Activated naive CD8-positive, alpha-beta T cell treated with anti-CD3 and anti-CD28 coated beads for 36 hours (primary cell): ENCODE measurements around the gene RNF180. TPM values are rescaled to one million over a fixed set of nuclear protein-coding genes. Genes with fewer than 3 reads are reported as not detected.

ENCODE experiments used
- DNase-seq: peaks from one replicate; pipeline ENCODE4 v3.0.0; 2021
- H3K27ac Mint-ChIP-seq: one replicate; pipeline ENCODE4 v1.8.0; 2022; ENCODE audit warnings: mild to moderate bottlenecking, moderate library complexity, mixed read lengths
- H3K27me3 Mint-ChIP-seq: one replicate; pipeline ENCODE4 v1.8.0; 2022; ENCODE audit warnings: mild to moderate bottlenecking, mixed read lengths
- H3K36me3 Mint-ChIP-seq: one replicate; pipeline ENCODE4 v1.8.0; 2021; ENCODE audit warnings: mild to moderate bottlenecking, mixed read lengths
- H3K4me1 Mint-ChIP-seq: one replicate; pipeline ENCODE4 v1.8.0; 2021; ENCODE audit warnings: mixed read lengths
- H3K4me3 Mint-ChIP-seq: one replicate; pipeline ENCODE4 v1.8.0; 2022; ENCODE audit warnings: mild to moderate bottlenecking, moderate library complexity, mixed read lengths
- H3K9me3 Mint-ChIP-seq: one replicate; pipeline ENCODE4 v1.8.0; 2022; ENCODE audit warnings: mixed read lengths
- total RNA-seq, 2 experiments: library from RNA; stranded (reverse); gene quantifications; one replicate each; pipeline ENCODE4 v1.2.3, GENCODE V29; 2021

Gene RNF180, protein sequence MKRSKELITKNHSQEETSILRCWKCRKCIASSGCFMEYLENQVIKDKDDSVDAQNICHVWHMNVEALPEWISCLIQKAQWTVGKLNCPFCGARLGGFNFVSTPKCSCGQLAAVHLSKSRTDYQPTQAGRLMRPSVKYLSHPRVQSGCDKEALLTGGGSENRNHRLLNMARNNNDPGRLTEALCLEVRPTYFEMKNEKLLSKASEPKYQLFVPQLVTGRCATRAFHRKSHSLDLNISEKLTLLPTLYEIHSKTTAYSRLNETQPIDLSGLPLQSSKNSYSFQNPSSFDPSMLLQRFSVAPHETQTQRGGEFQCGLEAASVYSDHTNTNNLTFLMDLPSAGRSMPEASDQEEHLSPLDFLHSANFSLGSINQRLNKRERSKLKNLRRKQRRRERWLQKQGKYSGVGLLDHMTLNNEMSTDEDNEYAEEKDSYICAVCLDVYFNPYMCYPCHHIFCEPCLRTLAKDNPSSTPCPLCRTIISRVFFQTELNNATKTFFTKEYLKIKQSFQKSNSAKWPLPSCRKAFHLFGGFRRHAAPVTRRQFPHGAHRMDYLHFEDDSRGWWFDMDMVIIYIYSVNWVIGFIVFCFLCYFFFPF
- total RNA-seq: not detected

DNA sequence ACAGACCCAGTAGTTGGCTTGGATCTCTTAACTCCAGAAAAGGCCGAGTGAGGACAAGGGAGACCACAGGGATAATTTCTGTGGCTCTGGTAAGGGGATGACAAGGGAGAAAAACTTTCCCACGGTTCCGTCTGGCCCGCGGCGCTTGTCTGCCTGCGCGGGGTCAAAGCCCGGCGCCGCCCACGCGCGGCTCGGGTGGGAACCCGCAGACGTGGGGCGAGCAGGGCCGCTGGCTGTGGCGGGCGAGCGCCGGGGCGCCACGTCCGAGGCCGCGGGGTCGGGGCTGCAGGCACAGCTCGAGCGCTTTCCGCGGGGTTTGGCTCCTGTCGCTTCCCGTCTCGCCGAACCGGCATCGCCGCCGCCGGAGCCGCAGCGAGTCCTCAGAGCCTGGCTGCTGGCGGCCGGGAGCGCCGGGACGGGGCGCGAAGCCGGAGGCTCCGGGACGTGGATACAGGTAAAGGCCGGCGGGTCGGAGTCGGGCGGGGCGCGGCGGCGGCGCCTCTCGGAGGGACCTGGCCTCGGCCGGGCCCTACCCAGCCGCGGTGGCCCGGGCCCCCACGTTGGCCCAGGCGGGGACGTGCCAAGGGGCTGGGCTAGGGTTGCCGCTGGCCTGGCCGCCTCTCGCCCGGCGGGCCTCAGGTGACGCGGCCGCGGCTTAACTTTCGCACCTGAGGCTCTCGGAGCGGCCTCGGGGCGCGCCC lies at the start of gene RNF180:
TSS of gene RNF180 (plus strand) at position 344 of the 701 bp plus-strand sequence. CDS start 34,965 bp downstream, outside the sequence.
- Mint-ChIP-seq H3K9me3 (no peaks in the 10 kb centered on the region), H3K27me3 (peaks cover 39% of the 10 kb centered on the region), H3K36me3 (no peaks in the 10 kb centered on the region), H3K27ac (no peak within 1 kb of the TSS), H3K4me3 (peak within 1 kb of the TSS; percentile 43), H3K4me1 (peaks cover 2% of the 10 kb centered on the region)
- peak; percentile 6 for DNase-seq

DNA sequence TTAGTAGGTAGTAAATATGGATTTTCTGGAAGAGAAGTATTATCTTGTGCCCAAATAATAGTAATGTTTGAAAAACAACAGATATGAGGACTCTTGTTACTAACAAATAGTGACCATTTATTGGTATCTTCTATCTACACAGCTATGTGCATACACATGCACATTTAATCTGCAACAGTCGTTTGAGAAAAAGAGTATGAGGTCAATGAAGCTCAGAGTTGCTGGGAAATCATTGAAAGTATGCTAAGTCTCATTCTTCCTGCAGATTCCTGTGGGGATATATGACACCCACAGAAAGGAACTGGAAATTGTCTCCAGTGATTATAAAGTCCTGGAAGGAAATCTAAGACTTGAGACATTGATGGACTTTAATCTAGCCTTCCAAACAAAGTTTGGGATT lies 40.1 kb upstream of the RNF180 start:
- Mint-ChIP-seq H3K36me3 (no peaks in the 10 kb centered on the region), H3K9me3 (peaks cover 2% of the 10 kb centered on the region), H3K4me3 (no peak overlapping the region), H3K27ac (no peak overlapping the region), H3K4me1 (no peaks in the 10 kb centered on the region), H3K27me3 (no peaks in the 10 kb centered on the region)
- DNase-seq: no peak

DNA sequence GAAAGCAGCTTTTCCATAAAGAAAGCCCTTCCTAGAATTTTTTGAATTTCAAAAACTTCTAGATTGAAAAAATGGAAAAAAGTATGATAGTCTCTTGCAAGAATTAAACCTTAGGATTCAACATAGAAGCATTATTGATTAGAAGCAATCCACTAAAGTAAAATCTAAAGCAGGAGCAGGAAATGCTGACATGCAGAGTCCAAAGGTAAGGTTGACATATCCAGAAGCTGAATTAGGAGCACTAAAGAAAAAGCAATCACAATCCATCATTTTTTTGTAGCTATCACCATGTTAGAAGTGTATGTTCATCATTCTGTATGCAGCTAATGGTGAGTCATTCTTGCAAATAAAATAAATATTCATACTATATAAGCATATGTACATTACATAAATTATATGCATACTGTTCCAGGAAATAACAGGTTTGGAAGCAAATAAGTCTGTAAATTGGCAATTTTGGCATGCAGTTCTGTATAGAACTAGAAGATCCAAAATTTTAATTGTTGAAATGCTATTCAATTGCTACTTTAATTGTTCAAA lies 39.4 kb upstream of the RNF180 start:
- H3K36me3 Mint-ChIP-seq: no peaks in the 10 kb centered on the region

DNA sequence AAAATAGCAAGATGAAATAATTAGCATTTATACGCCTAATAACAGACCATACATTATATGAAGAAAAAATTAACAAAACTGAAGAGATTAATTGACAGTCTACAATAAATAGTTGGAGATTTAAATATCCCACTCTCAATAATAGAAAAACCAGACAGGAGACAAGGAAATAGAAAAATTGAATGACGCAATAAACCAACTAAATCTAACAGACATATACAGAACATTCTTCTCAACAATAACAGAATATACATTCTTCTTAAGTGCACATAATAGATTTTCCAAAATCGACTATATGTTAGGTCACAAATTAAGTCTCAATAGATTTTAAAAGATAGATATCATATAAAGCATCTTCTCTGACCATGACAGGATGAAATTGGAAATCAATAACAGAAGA lies 25.6 kb upstream of the RNF180 start:
- no peak for DNase-seq
- no peaks in the 10 kb centered on the region for H3K36me3 Mint-ChIP-seq
- H3K4me3 Mint-ChIP-seq: no peak overlapping the region
- no peaks in the 10 kb centered on the region for H3K4me1 Mint-ChIP-seq
- no peak overlapping the region for H3K27ac Mint-ChIP-seq
- H3K27me3 Mint-ChIP-seq: no peaks in the 10 kb centered on the region
- peaks cover 5% of the 10 kb centered on the region for H3K9me3 Mint-ChIP-seq

More for the DNA sequence above, 39.4 kb upstream of the RNF180 start:
- H3K9me3 Mint-ChIP-seq: peaks cover 2% of the 10 kb centered on the region
- no peak overlapping the region for H3K27ac Mint-ChIP-seq
- H3K4me1 Mint-ChIP-seq: no peaks in the 10 kb centered on the region
- no peak for DNase-seq
- H3K4me3 Mint-ChIP-seq: no peak overlapping the region
- H3K27me3 Mint-ChIP-seq: no peaks in the 10 kb centered on the region

DNA sequence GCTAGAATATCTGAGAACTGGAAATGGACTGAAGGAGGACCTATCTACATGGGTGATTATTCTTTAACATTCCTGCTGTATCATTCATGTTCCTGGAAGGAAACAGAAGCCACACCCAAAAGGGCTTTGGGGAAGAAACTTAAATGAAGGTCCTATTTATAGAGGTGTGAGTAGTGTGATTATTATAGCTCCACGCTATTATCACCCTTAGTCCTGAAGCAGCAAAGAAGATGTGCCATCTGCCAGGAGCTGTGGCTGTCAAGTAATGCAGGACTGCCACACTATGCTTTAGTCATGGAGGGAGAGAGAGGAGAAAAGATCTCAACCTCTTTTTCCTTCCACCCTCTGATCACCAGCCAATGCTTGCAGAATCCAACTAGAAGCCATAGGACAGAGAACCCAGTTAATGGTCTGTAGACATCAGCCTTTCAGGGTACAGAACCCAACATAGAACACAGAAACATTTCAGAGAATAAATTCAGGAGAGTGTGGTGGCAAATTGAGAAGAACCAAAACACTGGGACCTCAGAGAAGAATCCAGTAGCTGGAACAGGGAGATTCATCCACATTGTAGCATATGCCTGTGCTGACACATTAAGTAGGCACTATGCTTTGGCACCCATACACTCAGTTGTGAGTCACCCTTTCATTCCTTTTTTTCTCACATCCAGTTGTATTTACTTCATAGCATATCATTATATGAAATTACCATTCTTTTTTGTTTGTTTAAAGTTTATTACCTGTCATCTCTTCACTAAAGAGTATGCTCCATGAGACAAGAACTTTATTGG lies 21.0 kb upstream of the RNF180 start:
- H3K4me1 Mint-ChIP-seq: no peaks in the 10 kb centered on the region
- H3K4me3 Mint-ChIP-seq: no peak overlapping the region
- no peaks in the 10 kb centered on the region for H3K27me3 Mint-ChIP-seq
- no peak overlapping the region for H3K27ac Mint-ChIP-seq
- no peaks in the 10 kb centered on the region for H3K9me3 Mint-ChIP-seq
- DNase-seq: no peak
- H3K36me3 Mint-ChIP-seq: no peaks in the 10 kb centered on the region

DNA sequence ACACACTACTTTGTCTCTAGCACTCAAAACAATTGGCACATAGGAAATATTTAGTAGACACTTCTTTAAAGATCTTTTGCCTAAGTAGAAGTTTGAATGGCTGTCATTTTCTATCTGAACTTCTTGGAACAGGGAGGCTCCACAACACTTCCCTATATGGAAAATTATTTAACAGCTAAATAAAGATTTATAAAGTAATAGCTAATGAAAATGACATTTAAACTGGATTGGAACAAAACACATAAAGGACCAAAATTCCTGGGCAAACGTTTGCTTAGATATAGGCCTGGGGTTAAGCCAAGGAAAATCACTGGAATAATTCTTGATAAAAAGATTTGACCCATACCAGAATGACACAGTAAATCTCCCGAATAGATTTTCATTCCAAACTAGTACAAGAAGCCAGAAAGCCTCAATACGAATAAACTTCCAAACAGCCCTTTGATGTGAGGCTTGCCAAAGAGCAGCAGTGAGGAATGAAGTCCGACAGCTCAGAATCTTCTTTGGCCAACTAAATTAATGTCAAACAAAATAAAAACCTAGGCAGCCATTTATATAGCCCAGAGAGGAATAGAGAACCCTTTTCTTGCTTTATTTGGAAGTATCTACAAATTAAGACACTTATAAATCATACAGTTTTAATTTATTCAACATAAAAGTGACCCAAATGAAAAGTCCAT lies 20.3 kb upstream of the RNF180 start:
- Mint-ChIP-seq H3K4me1 (no peaks in the 10 kb centered on the region), H3K9me3 (no peaks in the 10 kb centered on the region), H3K27me3 (no peaks in the 10 kb centered on the region), H3K27ac (no peak overlapping the region), H3K4me3 (no peak overlapping the region), H3K36me3 (no peaks in the 10 kb centered on the region)
- no peak for DNase-seq

DNA sequence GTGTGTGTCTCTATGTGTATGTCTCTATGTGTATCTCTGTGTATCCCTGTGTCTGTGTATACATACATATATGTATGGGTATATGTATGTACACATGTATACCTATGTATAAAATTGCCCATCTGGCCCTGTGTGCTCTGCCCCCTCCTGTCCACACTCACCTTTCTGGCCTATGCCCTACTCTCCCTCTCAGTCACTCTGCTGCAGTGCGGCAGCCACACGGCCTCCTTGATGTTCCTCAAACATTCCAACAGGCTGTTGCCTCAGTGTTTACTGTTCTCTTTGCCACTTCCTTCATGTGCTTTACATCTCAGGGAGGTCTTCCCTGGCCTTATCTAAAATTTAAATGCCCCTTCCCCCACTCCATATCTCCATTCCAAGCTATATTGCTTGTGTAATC lies 18.3 kb upstream of the RNF180 start:
- Mint-ChIP-seq H3K27ac (no peak overlapping the region), H3K4me3 (no peak overlapping the region), H3K27me3 (no peaks in the 10 kb centered on the region), H3K9me3 (no peaks in the 10 kb centered on the region), H3K4me1 (no peaks in the 10 kb centered on the region), H3K36me3 (no peaks in the 10 kb centered on the region)
- no peak for DNase-seq

- Mint-ChIP-seq H3K27me3 (no peaks in the 10 kb centered on the region), H3K36me3 (no peaks in the 10 kb centered on the region), H3K4me3 (no peak overlapping the region), H3K4me1 (no peaks in the 10 kb centered on the region), H3K9me3 (no peaks in the 10 kb centered on the region), H3K27ac (no peak overlapping the region)
- DNase-seq: no peak
These were observed 17.7 kb upstream of the RNF180 start for GRCh38 chr5:64147849-64148441.

DNA sequence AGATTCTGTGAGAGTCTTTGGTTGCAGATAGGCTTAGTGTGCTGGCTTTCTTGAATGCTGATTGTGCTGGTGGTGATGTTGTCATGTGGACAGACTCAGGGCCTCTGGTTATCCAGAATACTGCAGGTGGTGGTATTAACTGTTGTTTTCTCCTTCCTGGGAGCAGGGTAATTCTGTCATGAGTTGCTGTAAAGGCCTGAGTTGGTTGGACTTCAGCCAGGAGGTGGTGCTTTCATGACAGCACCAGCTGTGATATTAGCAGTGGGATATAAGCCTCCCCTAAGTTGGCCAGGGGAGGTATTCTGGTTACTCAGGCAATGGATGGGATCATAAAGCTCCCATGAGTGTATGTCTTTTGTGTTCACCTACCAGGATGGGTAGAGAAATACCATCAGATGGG lies 16.4 kb upstream of the RNF180 start:
- H3K4me3 Mint-ChIP-seq: no peak overlapping the region
- no peaks in the 10 kb centered on the region for H3K4me1 Mint-ChIP-seq
- H3K27ac Mint-ChIP-seq: no peak overlapping the region
- H3K9me3 Mint-ChIP-seq: peaks cover 4% of the 10 kb centered on the region
- DNase-seq: no peak
- no peaks in the 10 kb centered on the region for H3K27me3 Mint-ChIP-seq
- no peaks in the 10 kb centered on the region for H3K36me3 Mint-ChIP-seq

- H3K9me3 Mint-ChIP-seq: peaks cover 4% of the 10 kb centered on the region
- no peaks in the 10 kb centered on the region for H3K4me1 Mint-ChIP-seq
- H3K36me3 Mint-ChIP-seq: no peaks in the 10 kb centered on the region
- H3K27ac Mint-ChIP-seq: no peak overlapping the region
- no peak overlapping the region for H3K4me3 Mint-ChIP-seq
- H3K27me3 Mint-ChIP-seq: no peaks in the 10 kb centered on the region
- no peak for DNase-seq
These were observed 15.7 kb upstream of the RNF180 start for GRCh38 chr5:64149857-64150521.

- H3K9me3 Mint-ChIP-seq: peaks cover 4% of the 10 kb centered on the region
- H3K36me3 Mint-ChIP-seq: no peaks in the 10 kb centered on the region
- DNase-seq: no peak
- no peak overlapping the region for H3K27ac Mint-ChIP-seq
- no peaks in the 10 kb centered on the region for H3K4me1 Mint-ChIP-seq
- H3K4me3 Mint-ChIP-seq: no peak overlapping the region
- no peaks in the 10 kb centered on the region for H3K27me3 Mint-ChIP-seq
These were observed 9.4 kb upstream of the RNF180 start for GRCh38 chr5:64156261-64156660.

- no peak overlapping the region for H3K27ac Mint-ChIP-seq
- H3K4me1 Mint-ChIP-seq: no peaks in the 10 kb centered on the region
- H3K9me3 Mint-ChIP-seq: no peaks in the 10 kb centered on the region
- no peaks in the 10 kb centered on the region for H3K36me3 Mint-ChIP-seq
- no peak for DNase-seq
- no peak overlapping the region for H3K4me3 Mint-ChIP-seq
- peaks cover 6% of the 10 kb centered on the region for H3K27me3 Mint-ChIP-seq
These were observed 6.8 kb upstream of the RNF180 start for GRCh38 chr5:64158827-64159226.

DNA sequence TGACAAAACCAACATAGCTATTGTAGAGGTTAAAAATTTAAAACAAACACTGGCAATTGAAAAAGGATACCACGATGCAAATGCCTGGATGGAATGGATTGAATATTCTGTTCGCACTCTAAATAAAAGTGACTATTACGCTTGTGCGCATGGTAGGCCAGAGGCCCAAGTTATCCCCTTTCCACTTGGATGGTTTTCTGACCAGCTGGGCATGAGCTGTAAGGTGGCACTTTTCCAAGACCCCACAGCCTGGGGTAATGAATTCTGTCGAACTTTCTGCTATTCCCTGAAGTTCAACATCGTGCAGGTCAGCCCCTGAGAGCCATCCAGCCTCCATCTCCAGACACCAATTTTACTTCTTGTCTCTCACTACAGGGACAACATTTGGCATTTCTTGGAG lies 5.4 kb upstream of the RNF180 start:
- Mint-ChIP-seq H3K36me3 (no peaks in the 10 kb centered on the region), H3K27me3 (peaks cover 19% of the 10 kb centered on the region), H3K4me1 (no peaks in the 10 kb centered on the region), H3K9me3 (no peaks in the 10 kb centered on the region), H3K4me3 (no peak overlapping the region), H3K27ac (no peak overlapping the region)
- DNase-seq: no peak
